ENCODE results near the gene XG. TPM values are rescaled to one million over a fixed set of nuclear protein-coding genes. Genes with fewer than 3 reads are reported as not detected.
"Not testable (repeated sequence)": the region's sequence is repeated elsewhere in the genome, so short reads cannot be mapped to it uniquely, and the experiment has no call there.

Gene XG
- total and polyA plus RNA-seq, 2 donors (not counting 3 experiments of a cell fraction or from before 2014, with no cell fraction given), result 0.10 TPM; not detected in 1

GRCh38 chrX:2723286-2723879 lies 28.5 kb upstream of the XG start:
- intact Hi-C loops (cut with micrococcal nuclease), result no loop called here
- no peaks in the 10 kb centered on the region for H3K9me1 ChIP-seq (replicated peaks; ENCODE audit: control insufficient read depth, extremely low read depth, insufficient read depth, low read length)
- dilution Hi-C loops (cut with MboI; ENCODE audit: extremely low pct_ligation_motif_present, low sequenced_read_pairs), result no loop called here
- no peak overlapping the region for H2AFZ ChIP-seq (ENCODE audit: low read depth, low read length)
- no peak for FAIRE-seq
- H3K36me3 ChIP-seq (ENCODE audit: control insufficient read depth in 2 of 2, extremely low read depth in 1 of 2, insufficient read depth in 2 of 2, low read length in 2 of 2), result peaks cover 23 to 30% of the 10 kb centered on the region in 2 experiments
- no TSS peak for BruUV-seq (replicated peaks)
- DNase-seq (ENCODE audit: low read depth, low spot score), result no peak
- no peak for TF ChIP-seq GATA2 (IDR thresholded peaks at IDR 0.05; ENCODE audit: insufficient read depth, insufficient read length, low read depth, low read length)
- no peak for TF ChIP-seq MYC (IDR thresholded peaks at IDR 0.05; ENCODE audit: low read depth, low read length)
- TF ChIP-seq POLR2A (IDR thresholded peaks at IDR 0.05; ENCODE audit: low read depth, low read length), result no peak
- TF ChIP-seq EZH2 (IDR thresholded peaks at IDR 0.05; ENCODE audit: borderline replicate concordance, low read depth, low read length, severe bottlenecking), result no peak
- TF ChIP-seq POLR2AphosphoS5 (IDR thresholded peaks at IDR 0.05; ENCODE audit: insufficient read depth, low read depth, low read length), result no peak
- TF ChIP-seq MAX (IDR thresholded peaks at IDR 0.05; ENCODE audit: insufficient read depth, insufficient read length), result no peak
- no peak for TF ChIP-seq FOS (IDR thresholded peaks at IDR 0.05; ENCODE audit: borderline replicate concordance, insufficient read depth, low read length)
- no peak for TF ChIP-seq CTCF (IDR thresholded peaks at IDR 0.05; ENCODE audit: extremely low read depth in 1 of 2, insufficient read depth in 1 of 2, low read depth in 1 of 2, low read length in 2 of 2)
- no peak for TF ChIP-seq JUN (IDR thresholded peaks at IDR 0.05; ENCODE audit: borderline replicate concordance, insufficient read depth, insufficient read length, low read depth)
- no peaks in the 10 kb centered on the region for H3K4me1 ChIP-seq (ENCODE audit: control insufficient read depth, extremely low read depth, insufficient read depth, low read length)
- H3K27ac ChIP-seq (ENCODE audit: insufficient read depth, low read depth, low read length), result no peak overlapping the region
- H4K20me1 ChIP-seq (replicated peaks; ENCODE audit: control insufficient read depth, extremely low read depth, insufficient read depth, low read length), result no peaks in the 10 kb centered on the region
- ChIA-PET CTCF (no interaction called here), POLR2A (no interaction called here)
- H3K79me2 ChIP-seq (ENCODE audit: control insufficient read depth, insufficient read depth, low read length), result no peaks in the 10 kb centered on the region
- no peak overlapping the region for H3K9ac ChIP-seq (replicated peaks; ENCODE audit: extremely low read depth, insufficient read depth, low read length)
- no peaks in the 10 kb centered on the region for H3K27me3 ChIP-seq (ENCODE audit: control insufficient read depth in 2 of 2, insufficient read depth in 2 of 2, low read length in 2 of 2)
- H3K4me3 ChIP-seq (replicated peaks in 1 of 3; ENCODE audit: insufficient read depth in 1 of 3, low read depth in 1 of 3, low read length in 3 of 3), result no peak overlapping the region
- H3K4me2 ChIP-seq (ENCODE audit: insufficient read depth, low read length), result no peak overlapping the region
- H3K9me3 ChIP-seq (replicated peaks; ENCODE audit: control insufficient read depth, insufficient read depth, low read length), result no peaks in the 10 kb centered on the region

- DNase-seq (ENCODE audit: low read depth, low spot score); H3K4me2 ChIP-seq (ENCODE audit: insufficient read depth, low read length); H3K9me3 ChIP-seq (replicated peaks; ENCODE audit: control insufficient read depth, insufficient read depth, low read length); intact Hi-C loops (cut with micrococcal nuclease); H3K4me3 ChIP-seq (replicated peaks in 1 of 3; ENCODE audit: insufficient read depth in 1 of 3, low read depth in 1 of 3, low read length in 3 of 3); H3K79me2 ChIP-seq (ENCODE audit: control insufficient read depth, insufficient read depth, low read length); H4K20me1 ChIP-seq (replicated peaks; ENCODE audit: control insufficient read depth, extremely low read depth, insufficient read depth, low read length); H3K9me1 ChIP-seq (replicated peaks; ENCODE audit: control insufficient read depth, extremely low read depth, insufficient read depth, low read length); H3K27me3 ChIP-seq (ENCODE audit: control insufficient read depth in 2 of 2, insufficient read depth in 2 of 2, low read length in 2 of 2); H3K4me1 ChIP-seq (ENCODE audit: control insufficient read depth, extremely low read depth, insufficient read depth, low read length); dilution Hi-C loops (cut with MboI; ENCODE audit: extremely low pct_ligation_motif_present, low sequenced_read_pairs); H2AFZ ChIP-seq (ENCODE audit: low read depth, low read length); FAIRE-seq; POLR2A ChIA-PET; BruUV-seq (replicated peaks); CTCF ChIA-PET; H3K27ac ChIP-seq (ENCODE audit: insufficient read depth, low read depth, low read length); H3K9ac ChIP-seq (replicated peaks; ENCODE audit: extremely low read depth, insufficient read depth, low read length): not testable (repeated sequence)
- peaks cover 8 to 36% of the 10 kb centered on the region in 2 experiments for H3K36me3 ChIP-seq (ENCODE audit: control insufficient read depth in 2 of 2, extremely low read depth in 1 of 2, insufficient read depth in 2 of 2, low read length in 2 of 2)
These were observed 24.6 kb upstream of the XG start for GRCh38 chrX:2727264-2727663.
